Natural killer cell (primary cell): ENCODE data around the gene PGBD2. TPM values are rescaled to one million over a fixed set of nuclear protein-coding genes. Genes with fewer than 3 reads are reported as not detected.
"Not testable (repeated sequence)": the region's sequence is repeated elsewhere in the genome, so short reads cannot be mapped to it uniquely, and the experiment has no call there.

ENCODE experiments used
- ATAC-seq, 3 donors: fragments of 150-1000 bp in 2 of 3; fragments of 200-7000 bp in 1 of 3; cut with Tn5 transposase; 1 replicate in 1 of 3; 2 replicates in 2 of 3; pipeline ENCODE4 v1.10.0; 2021; ENCODE audit warnings: mild to moderate bottlenecking in 2 of 3, moderate library complexity in 2 of 3
- DNase-seq, 2 donors: peaks; one replicate each; pipeline versions ENCODE4 v3.0.0 to v3.0.0-alpha.2; 2013 to 2021; ENCODE audit warnings: mixed read lengths in 1 of 2
- H3K27ac ChIP-seq: one replicate; pipeline ENCODE4 v1.5.1; 2013; ENCODE audit warnings: mild to moderate bottlenecking, low read length
- H3K27me3 ChIP-seq: one replicate; pipeline ENCODE4 v1.6.1; 2013; ENCODE audit warnings: low read length; ENCODE audit not compliant: control insufficient read depth, insufficient read depth
- H3K36me3 ChIP-seq: one replicate; pipeline ENCODE4 v1.6.1; 2013; ENCODE audit warnings: low read length; ENCODE audit not compliant: control insufficient read depth, insufficient read depth
- H3K4me1 ChIP-seq: one replicate; pipeline ENCODE4 v1.6.1; 2013; ENCODE audit warnings: low read length; ENCODE audit not compliant: control insufficient read depth, insufficient read depth
- H3K4me3 ChIP-seq: one replicate; pipeline ENCODE4 v1.5.1; 2013; ENCODE audit warnings: low read length
- H3K9me3 ChIP-seq: one replicate; pipeline ENCODE4 v1.6.1; 2013; ENCODE audit warnings: low read length; ENCODE audit not compliant: control insufficient read depth, insufficient read depth
- H3K27ac Mint-ChIP-seq, 2 donors: one replicate each; pipeline ENCODE4 v1.8.0; 2022; ENCODE audit warnings: mild to moderate bottlenecking in 2 of 2, mixed read lengths in 2 of 2, moderate library complexity in 1 of 2
- H3K27me3 Mint-ChIP-seq, 2 donors: one replicate each; pipeline ENCODE4 v1.8.0; 2022; ENCODE audit warnings: low read depth in 2 of 2, mixed read lengths in 2 of 2
- H3K36me3 Mint-ChIP-seq: one replicate; pipeline ENCODE4 v1.8.0; 2022; ENCODE audit warnings: mixed read lengths
- H3K4me1 Mint-ChIP-seq, 2 donors: one replicate each; pipeline ENCODE4 v1.8.0; 2022; ENCODE audit warnings: mixed read lengths in 2 of 2
- H3K4me3 Mint-ChIP-seq: one replicate; pipeline ENCODE4 v1.8.0; 2022; ENCODE audit warnings: mild to moderate bottlenecking, moderate library complexity, mixed read lengths
- H3K9me3 Mint-ChIP-seq, 2 donors: one replicate each; pipeline ENCODE4 v1.8.0; 2022; ENCODE audit warnings: mixed read lengths in 2 of 2
- CTCF ChIP-seq: fragments of 200-600 bp; IDR thresholded peaks from one replicate; pipeline ENCODE4 v1.8.0; 2022; ENCODE audit warnings: antibody characterized with exemption
- WGBS: methylation state at CpG from one replicate; pipeline ENCODE4 v1.1.7; 2013; ENCODE audit warnings: missing lambda C conversion rate; ENCODE audit not compliant: insufficient coverage; 5-methylcytosine and 5-hydroxymethylcytosine counted together
- intact Hi-C: fragments of 100-400 bp; cut with micrococcal nuclease; formaldehyde crosslinking; loops from one replicate; pipeline ENCODE4 v1.14.2; 2022
- total RNA-seq, 4 donors: library from RNA; stranded (reverse); fragments of 120-200 nt in 1 of 4; gene quantifications; one replicate each; pipeline versions ENCODE4 v1.2.3 to v1.2.4, GENCODE V29; 2013 to 2022

The PGBD2 gene
- total RNA-seq, 3 donors from 2014 or later (not counting 1 experiment from before 2014, with no cell fraction given) = 3.1 to 9.2 (median 6.2) TPM

GRCh38 chr1:248923352-248924338 is 17.6 kb downstream of the PGBD2 start:
- peaks cover 12 to 23% of the 10 kb centered on the region in 2 donors for H3K27me3 Mint-ChIP-seq
- no peak overlapping the region for H3K4me3 Mint-ChIP-seq
- intact Hi-C loops = no loop called here
- H3K9me3 ChIP-seq = no peaks in the 10 kb centered on the region
- ATAC-seq = no peak
- H3K36me3 Mint-ChIP-seq = peaks cover 15% of the 10 kb centered on the region
- no peak for TF ChIP-seq CTCF
- DNase-seq = no peak
- no peaks in the 10 kb centered on the region for H3K27me3 ChIP-seq
- 91% methylated on average over 13 of the region's 13 CpGs for WGBS
- H3K9me3 Mint-ChIP-seq = no peaks in the 10 kb centered on the region
- H3K27ac ChIP-seq = no peak overlapping the region
- peaks cover 20 to 36% of the 10 kb centered on the region in 2 donors for H3K4me1 Mint-ChIP-seq
- H3K27ac Mint-ChIP-seq = no peak overlapping the region
- no peak overlapping the region for H3K4me3 ChIP-seq
- H3K36me3 ChIP-seq = peaks cover 9% of the 10 kb centered on the region
- H3K4me1 ChIP-seq = peaks cover 20% of the 10 kb centered on the region

GRCh38 chr1:248924696-248925532 is 18.9 kb downstream of the PGBD2 start:
- Histone ChIP-seq H3K4me3 (no peak overlapping the region), H3K36me3 (no peaks in the 10 kb centered on the region), H3K27me3 (no peaks in the 10 kb centered on the region), H3K4me1 (peaks cover 20% of the 10 kb centered on the region), H3K9me3 (no peaks in the 10 kb centered on the region), H3K27ac (no peak overlapping the region)
- H3K27ac Mint-ChIP-seq = peak overlapping the region; percentile 72 to 81
- WGBS = 3% methylated on average over 9 of the region's 10 CpGs
- H3K36me3 Mint-ChIP-seq = peaks cover 9% of the 10 kb centered on the region
- H3K9me3 Mint-ChIP-seq = no peaks in the 10 kb centered on the region
- peak; percentile 88 to 94 (median 93) for ATAC-seq
- H3K4me1 Mint-ChIP-seq = peaks cover 20 to 36% of the 10 kb centered on the region in 2 donors
- TF ChIP-seq CTCF = peak; percentile 64
- intact Hi-C loops = no loop called here
- H3K4me3 Mint-ChIP-seq = peak overlapping the region; percentile 77
- peak; percentile 42 to 76 for DNase-seq
- peaks cover 19 to 23% of the 10 kb centered on the region in 2 donors for H3K27me3 Mint-ChIP-seq

GRCh38 chr1:248925859-248926258 is 19.8 kb downstream of the PGBD2 start:
- DNase-seq, ATAC-seq, H3K27me3 ChIP-seq, H3K9me3 ChIP-seq, H3K27ac ChIP-seq, H3K36me3 Mint-ChIP-seq, H3K4me3 ChIP-seq, H3K9me3 Mint-ChIP-seq, H3K27ac Mint-ChIP-seq, H3K36me3 ChIP-seq, intact Hi-C loops, H3K4me3 Mint-ChIP-seq: not testable (repeated sequence)
- peaks cover 20% of the 10 kb centered on the region for H3K4me1 ChIP-seq
- WGBS = 50% methylated on average over 2 of the region's 4 CpGs
- Mint-ChIP-seq H3K27me3 (peaks cover 21 to 23% of the 10 kb centered on the region in 2 donors), H3K4me1 (peaks cover 18 to 32% of the 10 kb centered on the region in 2 donors)
